HCT116 (cell line): ENCODE measurements around the gene CDK10. TPM values are rescaled to one million over a fixed set of nuclear protein-coding genes. Genes with fewer than 3 reads are reported as not detected.
A peak's percentile ranks its signal among the peaks of the same experiment; 100 is the strongest.

ENCODE experiments used
- ATAC-seq: fragments of 200-7000 bp; cut with Tn5 transposase; 2 replicates; pipeline ENCODE4 v1.9.1; 2020; ENCODE audit warnings: mild to moderate bottlenecking, moderate library complexity
- BruUV-seq: library from RNA; stranded (reverse); fragments of 400-500 nt; replicated peaks from 2 replicates; lab custom pipeline; 2021; lab: Mats Ljungman, UMichigan
- CTCF ChIA-PET: fragments of 300-600 bp; sonication (Branson Sonifier 250); formaldehyde crosslinking; loops from one replicate; lab custom pipeline; 2021; ENCODE audit warnings: antibody characterized with exemption; lab: Charles Lee
- POLR2A ChIA-PET: fragments of 300-600, 350-600 bp; sonication (Branson Sonifier 250); formaldehyde crosslinking; loops from one replicate; lab custom pipeline; 2021; ENCODE audit warnings: antibody characterized with exemption; lab: Charles Lee
- RAD21 ChIA-PET, 2 experiments: fragments of 300-600 bp; sonication (Branson Sonifier 250); formaldehyde crosslinking; loops; one replicate each; lab custom pipeline; 2023; ENCODE audit warnings: low total read pairs in 2 of 2; ENCODE audit not compliant: uncharacterized antibody in 2 of 2, unreplicated experiment in 2 of 2, low non-redundant PET in 1 of 2; lab: Charles Lee
- DNase-seq: peaks from one replicate; pipeline ENCODE4 v3.0.0-alpha.2; 2010; ENCODE audit warnings: low read depth, low spot score
- H2AFZ ChIP-seq: fragments of 200-600 bp; shearing (Covaris generic), sonication (generic); 2 replicates; pipeline ENCODE4 v1.6.1; 2017; ENCODE audit warnings: low read depth, mixed run types, mixed read lengths, antibody characterized with exemption, low read length; ENCODE audit not compliant: poor library complexity, severe bottlenecking
- H3K27ac ChIP-seq: 2 replicates; pipeline ENCODE4 v1.5.1; 2012; ENCODE audit warnings: low read depth, low read length
- H3K27me3 ChIP-seq: fragments of 200-600 bp; sonication (generic); 2 replicates; pipeline ENCODE4 v1.6.1; 2016; ENCODE audit warnings: mixed run types, low read length, mixed read lengths; ENCODE audit not compliant: insufficient read depth
- H3K36me3 ChIP-seq, 2 experiments: fragments of 200-500 bp in 1 of 2; fragments of 200-600 bp in 1 of 2; sonication (Bioruptor generic) in 1 of 2; sonication (generic) in 1 of 2; 2 replicates each; pipeline versions ENCODE4 v1.5.1 to v1.6.1; 2014 to 2016; ENCODE audit warnings: low read length in 2 of 2, inconsistent platforms in 1 of 2, mixed read lengths in 1 of 2, mixed run types in 1 of 2; ENCODE audit not compliant: insufficient read depth in 2 of 2, control insufficient read depth in 1 of 2
- H3K4me1 ChIP-seq, 2 experiments: fragments of 200-600 bp in 1 of 2; sonication (generic) in 1 of 2; 2 replicates each; pipeline versions ENCODE4 v1.5.1 to v1.6.1; 2012 to 2017; ENCODE audit warnings: low read length in 2 of 2, inconsistent platforms in 1 of 2, mild to moderate bottlenecking in 1 of 2, mixed read lengths in 1 of 2, mixed run types in 1 of 2, moderate library complexity in 1 of 2; ENCODE audit not compliant: insufficient read depth in 2 of 2, control insufficient read depth in 1 of 2
- H3K4me2 ChIP-seq: fragments of 200-600 bp; sonication (generic); 2 replicates; pipeline ENCODE4 v1.6.1; 2017; ENCODE audit warnings: mixed run types, low read length, mixed read lengths
- H3K4me3 ChIP-seq, 2 experiments: fragments of 200-600 bp in 1 of 2; sonication (generic) in 1 of 2; replicated peaks in 1 of 2; 2 replicates each; pipeline ENCODE4 v1.5.1; 2011 to 2016; ENCODE audit warnings: low read length in 2 of 2, control low read depth in 1 of 2, low read depth in 1 of 2, mild to moderate bottlenecking in 1 of 2, mixed read lengths in 1 of 2, mixed run types in 1 of 2
- H3K79me2 ChIP-seq: fragments of 200-600 bp; sonication (generic); 2 replicates; pipeline ENCODE4 v1.6.1; 2017; ENCODE audit warnings: mild to moderate bottlenecking, mixed run types, low read length, moderate library complexity, mixed read lengths; ENCODE audit not compliant: insufficient read depth
- H3K9ac ChIP-seq: fragments of 200-600 bp; sonication (generic); 2 replicates; pipeline ENCODE4 v1.6.1; 2016; ENCODE audit warnings: low read length, mixed read lengths
- H3K9me2 ChIP-seq: fragments of 200-600 bp; sonication (generic), shearing (Covaris generic); 2 replicates; pipeline ENCODE4 v1.6.1; 2017; ENCODE audit warnings: mixed run types, mild to moderate bottlenecking, moderate library complexity; ENCODE audit not compliant: insufficient read depth
- H3K9me3 ChIP-seq, 2 experiments: fragments of 200-500 bp in 1 of 2; fragments of 200-600 bp in 1 of 2; sonication (Bioruptor generic) in 1 of 2; sonication (generic) in 1 of 2; 2 replicates each; pipeline ENCODE4 v1.6.1; 2014 to 2017; ENCODE audit warnings: low read length in 2 of 2, mixed read lengths in 2 of 2, inconsistent platforms in 1 of 2, low read depth in 1 of 2, mild to moderate bottlenecking in 1 of 2, mixed run types in 1 of 2, moderate library complexity in 1 of 2; ENCODE audit not compliant: control insufficient read depth in 1 of 2, insufficient read depth in 1 of 2
- H4K20me1 ChIP-seq: fragments of 200-600 bp; sonication (generic), shearing (Covaris generic); 2 replicates; pipeline ENCODE4 v1.6.1; 2017; ENCODE audit warnings: mixed run types, mild to moderate bottlenecking, moderate library complexity; ENCODE audit not compliant: insufficient read depth
- SIN3A ChIP-seq: IDR thresholded peaks from 2 replicates; pipeline ENCODE4 v1.6.1; 2012; ENCODE audit warnings: low read depth
- intact Hi-C: fragments of 100-400 bp; cut with micrococcal nuclease; formaldehyde crosslinking; loops from 2 replicates; pipeline ENCODE4 v1.10.0; 2022
- total RNA-seq: library from RNA; stranded (reverse); gene quantifications from one replicate; pipeline ENCODE4 v1.2.1, GENCODE V29; 2021; ENCODE audit not compliant: unreplicated experiment
- TF ChIP-seq, protein P1 (sequence below), 3 experiments: fragments of 200-600 bp in 1 of 3; sonication (generic) in 1 of 3; IDR thresholded peaks in 2 of 3; conservative IDR thresholded peaks in 1 of 3; 2 replicates each; pipeline ENCODE4 v1.5.1; 2012 to 2017; ENCODE audit warnings: low read depth in 2 of 3, low read length in 2 of 3, antibody characterized with exemption in 1 of 3, borderline replicate concordance in 1 of 3, control low read depth in 1 of 3, mild to moderate bottlenecking in 1 of 3, mixed read lengths in 1 of 3, mixed run types in 1 of 3, moderate library complexity in 1 of 3; ENCODE audit not compliant: insufficient read depth in 1 of 3

Gene CDK10
- total RNA-seq, 1 experiment from 2014 or later: 165 TPM

DNA sequence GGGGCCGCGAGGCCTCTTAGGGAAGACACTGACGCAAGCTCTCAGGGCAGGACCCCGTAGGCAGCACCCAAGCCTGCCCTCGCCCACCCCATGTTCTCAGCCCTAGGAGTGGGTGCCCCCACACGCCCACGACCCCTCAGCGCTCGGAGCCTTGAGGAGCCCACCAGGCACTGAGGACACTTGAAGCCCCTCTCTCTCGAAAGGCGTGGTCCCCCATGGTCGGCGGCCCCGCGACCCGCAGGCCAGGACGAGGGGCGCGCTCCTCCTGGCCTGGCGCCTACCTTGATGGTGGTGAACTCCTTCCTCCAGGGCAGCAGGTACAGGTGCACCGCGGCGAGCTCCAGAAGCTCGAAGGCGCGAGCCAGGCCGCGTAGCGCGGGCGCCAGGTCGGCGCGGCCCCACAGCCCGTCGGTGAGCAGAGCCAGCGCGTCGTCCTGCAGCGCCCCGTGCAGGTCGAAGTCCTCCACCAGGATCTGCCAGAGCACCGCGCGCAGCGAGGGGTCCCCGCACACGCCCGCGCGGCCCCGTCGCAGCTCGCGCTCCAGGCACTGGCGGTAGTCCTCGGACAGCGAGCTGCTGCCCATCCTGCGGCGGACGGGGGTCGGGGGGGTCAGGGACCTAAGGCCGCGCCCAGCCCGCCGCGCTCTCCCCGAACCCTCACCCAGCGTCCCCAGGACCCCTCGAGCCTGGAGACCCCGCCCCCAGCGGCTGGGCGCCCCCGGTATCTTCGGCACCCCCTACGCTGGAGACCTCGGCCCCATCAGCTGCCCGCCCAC is 14.3 kb downstream of the CDK10 start:
- TF ChIP-seq SIN3A: no peak
- TF ChIP-seq, protein P1, sequence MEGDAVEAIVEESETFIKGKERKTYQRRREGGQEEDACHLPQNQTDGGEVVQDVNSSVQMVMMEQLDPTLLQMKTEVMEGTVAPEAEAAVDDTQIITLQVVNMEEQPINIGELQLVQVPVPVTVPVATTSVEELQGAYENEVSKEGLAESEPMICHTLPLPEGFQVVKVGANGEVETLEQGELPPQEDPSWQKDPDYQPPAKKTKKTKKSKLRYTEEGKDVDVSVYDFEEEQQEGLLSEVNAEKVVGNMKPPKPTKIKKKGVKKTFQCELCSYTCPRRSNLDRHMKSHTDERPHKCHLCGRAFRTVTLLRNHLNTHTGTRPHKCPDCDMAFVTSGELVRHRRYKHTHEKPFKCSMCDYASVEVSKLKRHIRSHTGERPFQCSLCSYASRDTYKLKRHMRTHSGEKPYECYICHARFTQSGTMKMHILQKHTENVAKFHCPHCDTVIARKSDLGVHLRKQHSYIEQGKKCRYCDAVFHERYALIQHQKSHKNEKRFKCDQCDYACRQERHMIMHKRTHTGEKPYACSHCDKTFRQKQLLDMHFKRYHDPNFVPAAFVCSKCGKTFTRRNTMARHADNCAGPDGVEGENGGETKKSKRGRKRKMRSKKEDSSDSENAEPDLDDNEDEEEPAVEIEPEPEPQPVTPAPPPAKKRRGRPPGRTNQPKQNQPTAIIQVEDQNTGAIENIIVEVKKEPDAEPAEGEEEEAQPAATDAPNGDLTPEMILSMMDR (IDR thresholded peaks at IDR 0.05 in 2 of 3, conservative IDR thresholded peaks at IDR 0.05 in 1 of 3; ENCODE audit: borderline replicate concordance in 1 of 3, insufficient read depth in 1 of 3, low read depth in 2 of 3, low read length in 2 of 3): peak in 2 of 3 experiments; percentile 34 to 43; a peak in 4 of 6 replicates
- H3K9ac ChIP-seq: peak overlapping the region; percentile 85
- ATAC-seq (peak; percentile 32), DNase-seq (no peak)
- H2AFZ ChIP-seq: no peak overlapping the region
- TSS peak; percentile 42 for BruUV-seq
- POLR2A ChIA-PET: interaction anchor here (0.6 to 2.0 kb wide), 16 partner anchors 8 to 222 kb away, joined by 3 to 7 read pairs (median 3); partner anchors contain the start of genes CDK10, CHMP1A, FANCA and SPATA33
- intact Hi-C loops: loop anchor here (1.0 kb wide), 2 partner anchors 15 to 92 kb away; partner anchors contain the start of gene CDK10
- H3K27ac ChIP-seq: peak overlapping the region; percentile 88
- no peaks in the 10 kb centered on the region for H3K27me3 ChIP-seq
- CTCF ChIA-PET: interaction anchor here (0.9 to 2.8 kb wide), 16 partner anchors 9 to 222 kb away, joined by 3 to 20 read pairs (median 5); partner anchors contain the start of genes CDK10, CHMP1A, SPATA33 and TCF25
- H3K79me2 ChIP-seq: peaks cover 24% of the 10 kb centered on the region
- peaks cover 6 to 12% of the 10 kb centered on the region in 2 experiments; a peak in 2 of 4 replicates for H3K36me3 ChIP-seq
- no peaks in the 10 kb centered on the region for H3K9me2 ChIP-seq
- peaks cover 18 to 32% of the 10 kb centered on the region in 2 experiments for H3K4me1 ChIP-seq
- H3K4me2 ChIP-seq: peak overlapping the region; percentile 98
- peak overlapping the region; percentile 76 to 90 for H3K4me3 ChIP-seq
- peaks cover 3% of the 10 kb centered on the region; the same call in 1 of the 2 replicates for H4K20me1 ChIP-seq
- H3K9me3 ChIP-seq: no peaks in the 10 kb centered on the region
- RAD21 ChIA-PET: interaction anchor here in 1 of 2 experiments (0.9 to 1.2 kb wide), 2 partner anchors 20 to 22 kb away, joined by 4 read pairs; partner anchors contain the start of gene VPS9D1
